ENCODE data around the gene MPST.

DNA sequence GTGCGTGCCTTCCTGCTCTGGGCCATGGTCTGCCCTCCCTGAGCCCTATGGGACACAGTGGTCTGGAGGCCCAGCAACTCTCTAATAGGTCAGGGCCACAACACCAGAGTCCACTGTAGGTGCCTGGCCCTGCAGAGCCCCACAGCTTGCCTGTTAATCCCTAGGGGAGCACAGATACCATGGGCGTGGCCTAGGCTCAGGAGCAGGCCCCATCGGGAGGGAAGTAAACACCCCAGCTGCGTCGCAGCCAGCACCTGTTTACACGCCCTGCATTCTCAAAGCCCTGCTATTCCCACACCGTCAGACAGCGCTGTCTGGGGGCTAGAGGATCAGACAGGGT, 34.5 kb downstream of the MPST start:
- TF ChIP-seq POLR2A (IDR thresholded peaks at IDR 0.05) (no peak), POLR2AphosphoS5 (IDR thresholded peaks at IDR 0.05) (no peak), EP300 (IDR thresholded peaks at IDR 0.05) (no peak)
- TF ChIP-seq, protein P1, sequence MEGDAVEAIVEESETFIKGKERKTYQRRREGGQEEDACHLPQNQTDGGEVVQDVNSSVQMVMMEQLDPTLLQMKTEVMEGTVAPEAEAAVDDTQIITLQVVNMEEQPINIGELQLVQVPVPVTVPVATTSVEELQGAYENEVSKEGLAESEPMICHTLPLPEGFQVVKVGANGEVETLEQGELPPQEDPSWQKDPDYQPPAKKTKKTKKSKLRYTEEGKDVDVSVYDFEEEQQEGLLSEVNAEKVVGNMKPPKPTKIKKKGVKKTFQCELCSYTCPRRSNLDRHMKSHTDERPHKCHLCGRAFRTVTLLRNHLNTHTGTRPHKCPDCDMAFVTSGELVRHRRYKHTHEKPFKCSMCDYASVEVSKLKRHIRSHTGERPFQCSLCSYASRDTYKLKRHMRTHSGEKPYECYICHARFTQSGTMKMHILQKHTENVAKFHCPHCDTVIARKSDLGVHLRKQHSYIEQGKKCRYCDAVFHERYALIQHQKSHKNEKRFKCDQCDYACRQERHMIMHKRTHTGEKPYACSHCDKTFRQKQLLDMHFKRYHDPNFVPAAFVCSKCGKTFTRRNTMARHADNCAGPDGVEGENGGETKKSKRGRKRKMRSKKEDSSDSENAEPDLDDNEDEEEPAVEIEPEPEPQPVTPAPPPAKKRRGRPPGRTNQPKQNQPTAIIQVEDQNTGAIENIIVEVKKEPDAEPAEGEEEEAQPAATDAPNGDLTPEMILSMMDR (IDR thresholded peaks at IDR 0.05), result no peak

Data from suprapubic skin (tissue), 4 donors.